H1 (cell line): ENCODE measurements around the gene UCHL1. TPM values are rescaled to one million over a fixed set of nuclear protein-coding genes. Genes with fewer than 3 reads are reported as not detected.

Experiments used
- CTCF ChIA-PET: fragments of 300-600 bp; sonication (Branson Sonifier 250); formaldehyde crosslinking; loops from one replicate; lab custom pipeline; 2021; ENCODE audit not compliant: partially characterized antibody; lab: Charles Lee
- POLR2A ChIA-PET: fragments of 300-600 bp; sonication (Branson Sonifier 250); formaldehyde crosslinking; loops from one replicate; lab custom pipeline; 2021; ENCODE audit warnings: inconsistent platforms; ENCODE audit not compliant: partially characterized antibody; lab: Charles Lee
- DNase-seq, 2 experiments: peaks; one replicate each; pipeline versions ENCODE4 v3.0.0 to v3.0.0-alpha.2; 2010 to 2022; ENCODE audit warnings: low spot score in 2 of 2, low read depth in 1 of 2, mixed read lengths in 1 of 2
- FAIRE-seq: peaks from 2 replicates; lab custom pipeline; 2011; peaks lifted over from hg19 to GRCh38; lab: Jason Lieb, UNC
- H2AFZ ChIP-seq: 2 replicates; pipeline ENCODE4 v1.8.1; 2012; ENCODE audit warnings: low read length, inconsistent platforms
- H2AK5ac ChIP-seq: 2 replicates; pipeline ENCODE4 v1.6.1; 2013; ENCODE audit warnings: low read depth, low read length
- H2BK120ac ChIP-seq: replicated peaks from 2 replicates; pipeline ENCODE3; 2013; ENCODE audit warnings: low read depth, low read length, inconsistent platforms
- H2BK12ac ChIP-seq: 2 replicates; pipeline ENCODE4 v1.6.1; 2013; ENCODE audit warnings: low read depth, low read length
- H2BK15ac ChIP-seq: 2 replicates; pipeline ENCODE4 v1.6.1; 2013; ENCODE audit warnings: low read length
- H2BK20ac ChIP-seq: 2 replicates; pipeline ENCODE4 v1.6.1; 2013; ENCODE audit warnings: low read length
- H2BK5ac ChIP-seq: 2 replicates; pipeline ENCODE4 v1.6.1; 2013; ENCODE audit warnings: low read depth, low read length
- H3K14ac ChIP-seq: 2 replicates; pipeline ENCODE4 v1.6.1; 2013; ENCODE audit warnings: inconsistent platforms; ENCODE audit not compliant: insufficient read length
- H3K18ac ChIP-seq: 2 replicates; pipeline ENCODE4 v1.6.1; 2013; ENCODE audit warnings: low read length; ENCODE audit errors: extremely low read depth
- H3K23ac ChIP-seq: 2 replicates; pipeline ENCODE4 v1.6.1; 2013; ENCODE audit warnings: inconsistent platforms; ENCODE audit not compliant: insufficient read length
- H3K23me2 ChIP-seq: 2 replicates; pipeline ENCODE4 v1.6.1; 2013; ENCODE audit warnings: low read depth, low read length
- H3K27ac ChIP-seq: 2 replicates; pipeline ENCODE4 v1.6.1; 2011; ENCODE audit warnings: low read depth, low read length, inconsistent platforms
- H3K27me3 ChIP-seq, 4 experiments: replicated peaks in 1 of 4; 1 replicate in 1 of 4; 2 replicates in 3 of 4; pipeline versions ENCODE4 v1.6.1 to v1.8.1; 2011 to 2013; ENCODE audit warnings: low read length in 3 of 4, mild to moderate bottlenecking in 3 of 4, inconsistent platforms in 2 of 4, mixed read lengths in 2 of 4, moderate library complexity in 1 of 4; ENCODE audit not compliant: control insufficient read depth in 3 of 4, insufficient read depth in 3 of 4; ENCODE audit errors: extremely low read depth in 1 of 4
- H3K36me3 ChIP-seq, 4 experiments: 2 replicates each; pipeline versions ENCODE4 v1.6.1 to v1.8.1; 2011 to 2013; ENCODE audit warnings: mild to moderate bottlenecking in 4 of 4, low read length in 3 of 4, moderate library complexity in 2 of 4, control low read depth in 1 of 4, inconsistent platforms in 1 of 4; ENCODE audit not compliant: insufficient read depth in 4 of 4, control insufficient read depth in 2 of 4
- H3K4ac ChIP-seq: replicated peaks from 2 replicates; pipeline ENCODE3; 2013; ENCODE audit warnings: low read length, low read depth, mixed read lengths, inconsistent platforms; ENCODE audit not compliant: insufficient read length
- H3K4me1 ChIP-seq, 4 experiments: replicated peaks in 1 of 4; 1 replicate in 1 of 4; 2 replicates in 3 of 4; pipeline versions ENCODE4 v1.6.1 to v1.8.1; 2011 to 2013; ENCODE audit warnings: low read length in 3 of 4, inconsistent platforms in 2 of 4, mixed read lengths in 1 of 4; ENCODE audit not compliant: insufficient read depth in 4 of 4, control insufficient read depth in 3 of 4
- H3K4me2 ChIP-seq, 2 experiments: 2 replicates each; pipeline versions ENCODE4 v1.6.1 to v1.8.1; 2011 to 2013; ENCODE audit warnings: low read depth in 2 of 2, low read length in 2 of 2, control low read depth in 1 of 2, inconsistent platforms in 1 of 2, mild to moderate bottlenecking in 1 of 2; ENCODE audit not compliant: insufficient read depth in 1 of 2
- H3K4me3 ChIP-seq, 4 experiments: fragments of 200-600, 300-600 bp in 1 of 4; sonication (generic), shearing (Covaris generic), sonication (Bioruptor Twin) in 1 of 4; 2 replicates each; pipeline versions ENCODE4 v1.5.1 to v1.8.1; 2011 to 2016; ENCODE audit warnings: low read length in 4 of 4, low read depth in 3 of 4, control low read depth in 2 of 4, inconsistent platforms in 2 of 4, mild to moderate bottlenecking in 2 of 4, mixed read lengths in 1 of 4, moderate library complexity in 1 of 4; ENCODE audit not compliant: insufficient read depth in 2 of 4; ENCODE audit errors: extremely low read depth in 1 of 4
- H3K56ac ChIP-seq: replicated peaks from 2 replicates; pipeline ENCODE3; 2013; ENCODE audit warnings: low read depth, mild to moderate bottlenecking, mixed read lengths, low read length, inconsistent platforms; ENCODE audit not compliant: insufficient read length
- H3K79me1 ChIP-seq: 2 replicates; pipeline ENCODE4 v1.6.1; 2013; ENCODE audit warnings: low read depth, low read length, control low read depth
- H3K79me2 ChIP-seq, 2 experiments: 2 replicates each; pipeline versions ENCODE4 v1.6.1 to v1.8.1; 2012 to 2013; ENCODE audit warnings: low read length in 2 of 2, mild to moderate bottlenecking in 2 of 2, inconsistent platforms in 1 of 2; ENCODE audit not compliant: insufficient read depth in 2 of 2, control insufficient read depth in 1 of 2
- H3K9ac ChIP-seq, 4 experiments: replicated peaks in 1 of 4; 1 replicate in 1 of 4; 2 replicates in 3 of 4; pipeline versions ENCODE4 v1.6.1 to v1.8.1; 2011 to 2013; ENCODE audit warnings: low read depth in 3 of 4, low read length in 3 of 4, control low read depth in 2 of 4, mild to moderate bottlenecking in 2 of 4, moderate library complexity in 2 of 4, inconsistent platforms in 1 of 4; ENCODE audit errors: extremely low read depth in 1 of 4
- H3K9me3 ChIP-seq, 2 experiments: 2 replicates each; pipeline versions ENCODE4 v1.6.1 to v1.8.1; 2012 to 2013; ENCODE audit warnings: mild to moderate bottlenecking in 2 of 2, moderate library complexity in 2 of 2, control low read depth in 1 of 2, inconsistent platforms in 1 of 2, low read depth in 1 of 2, low read length in 1 of 2, mixed read lengths in 1 of 2; ENCODE audit not compliant: insufficient read depth in 2 of 2
- H4K20me1 ChIP-seq, 2 experiments: replicated peaks in 1 of 2; 2 replicates each; pipeline versions ENCODE3 to v1.8.1; 2011 to 2013; ENCODE audit warnings: inconsistent platforms in 2 of 2, low read length in 2 of 2, mild to moderate bottlenecking in 1 of 2; ENCODE audit not compliant: insufficient read depth in 2 of 2, control insufficient read depth in 1 of 2
- H4K5ac ChIP-seq: 2 replicates; pipeline ENCODE4 v1.6.1; 2013; ENCODE audit warnings: low read length, low read depth, mixed read lengths, inconsistent platforms; ENCODE audit not compliant: insufficient read length
- H4K8ac ChIP-seq: 2 replicates; pipeline ENCODE4 v1.8.0; 2013; ENCODE audit warnings: mild to moderate bottlenecking, moderate library complexity, low read length, inconsistent platforms; ENCODE audit not compliant: insufficient read depth; ENCODE audit errors: extremely low read depth
- H4K91ac ChIP-seq: replicated peaks from 2 replicates; pipeline ENCODE3; 2013; ENCODE audit warnings: low read length, mixed read lengths, inconsistent platforms; ENCODE audit not compliant: insufficient read length
- CBX8 ChIP-seq: fragments of 300-800, 300-1000 bp; sonication (generic); IDR thresholded peaks from 2 replicates; pipeline ENCODE4 v1.7.1; 2016; ENCODE audit warnings: low read depth, low read length, borderline replicate concordance
- CHD1 ChIP-seq: IDR thresholded peaks from 2 replicates; pipeline ENCODE4 v1.6.1; 2012; ENCODE audit warnings: low read depth, low read length, improper control_type of control experiment
- CHD2 ChIP-seq: IDR thresholded peaks from 2 replicates; pipeline ENCODE4 v1.6.1; 2012; ENCODE audit warnings: low read length, improper control_type of control experiment
- FOSL1 ChIP-seq: IDR thresholded peaks from 2 replicates; pipeline ENCODE4 v1.6.1; 2011; ENCODE audit warnings: mild to moderate bottlenecking, low read depth, low read length, moderate library complexity; ENCODE audit not compliant: insufficient read depth
- HDAC6 ChIP-seq: IDR thresholded peaks from one replicate; pipeline ENCODE4 v1.7.1; 2012; ENCODE audit warnings: low read depth, mild to moderate bottlenecking, inconsistent platforms, low read length, moderate library complexity
- POLR2A ChIP-seq, 2 experiments: IDR thresholded peaks; 1 replicate in 1 of 2; 2 replicates in 1 of 2; pipeline ENCODE4 v1.6.1; 2011; ENCODE audit warnings: low read depth in 2 of 2, low read length in 2 of 2, mild to moderate bottlenecking in 2 of 2; ENCODE audit errors: control extremely low read depth in 1 of 2
- SP4 ChIP-seq: IDR thresholded peaks from 2 replicates; pipeline ENCODE4 v1.6.1; 2012; ENCODE audit warnings: low read length, inconsistent platforms
- TBP ChIP-seq: IDR thresholded peaks from 2 replicates; pipeline ENCODE4 v1.6.1; 2011; ENCODE audit warnings: low read depth, low read length, improper control_type of control experiment
- WGBS, 2 experiments: shearing (Covaris generic) in 1 of 2; methylation state at CpG; one replicate each; pipeline versions ENCODE4 v1.1.6 to v1.1.7; 2013 to 2015; ENCODE audit warnings: low lambda C conversion rate in 2 of 2, mixed read lengths in 2 of 2, inconsistent platforms in 1 of 2, low coverage in 1 of 2, missing lambda C conversion rate in 1 of 2; ENCODE audit not compliant: insufficient replicate concordance in 2 of 2, insufficient coverage in 1 of 2, insufficient read length in 1 of 2; ENCODE audit errors: extremely low coverage in 1 of 2, missing lambda C conversion rate in 1 of 2; 5-methylcytosine and 5-hydroxymethylcytosine counted together
- polyA plus RNA-seq, 7 experiments: library from polyadenylated mRNA; depleted of rRNA in 3 of 7; stranded (reverse) in 5 of 7; unstranded in 2 of 7; fragments of >200 nt in 5 of 7; fragments of 200-250 nt in 2 of 7; gene quantifications; 1 replicate in 5 of 7; 2 replicates in 1 of 7; 4 replicates in 1 of 7; pipeline versions ENCODE4 v1.2.1 to v1.2.3, GENCODE V29; 2011 to 2013; ENCODE audit warnings: missing spikeins in 2 of 7, mixed read lengths in 2 of 7
- total RNA-seq: library from RNA; stranded (reverse); fragmentation: NEBNext Ultra II Directional; extraction: Animal tissue kit (Norgen Biotek cat#: 25700); gene quantifications from 2 replicates; pipeline ENCODE4 v1.2.1, GENCODE V29; 2021
- TF ChIP-seq, protein P1 (sequence below): IDR thresholded peaks from 2 replicates; pipeline ENCODE4 v1.6.1; 2012; ENCODE audit warnings: inconsistent platforms

UCHL1 gene
- total and polyA plus RNA-seq, 2 of the 8 experiments (the other 6 are each of a cell fraction or from before 2014, with no cell fraction given): 781 to 1,717 TPM

DNA sequence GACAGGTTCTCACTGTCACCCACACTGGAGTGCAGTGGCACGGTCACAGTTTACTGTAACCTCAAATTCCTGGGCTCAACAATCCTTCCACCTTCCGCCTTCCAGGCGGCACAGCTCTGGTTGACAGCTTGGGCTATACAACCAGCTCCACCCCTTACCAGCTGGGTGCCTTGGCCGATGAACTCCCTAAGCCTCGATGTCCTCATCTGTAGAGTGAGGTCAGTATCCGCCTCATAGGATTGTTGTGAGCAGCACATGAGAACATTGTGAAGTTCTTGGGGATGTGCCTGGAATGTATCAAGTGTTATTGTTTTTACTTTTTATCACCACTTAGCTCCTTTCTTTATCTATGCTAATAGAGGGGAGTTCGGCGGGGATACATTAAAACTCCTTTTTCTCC lies 23.3 kb downstream of the UCHL1 start:
- no peak for DNase-seq
- Histone ChIP-seq H3K4ac (no peak overlapping the region), H4K20me1 (no peaks in the 10 kb centered on the region), H3K56ac (no peak overlapping the region), H2BK120ac (no peak overlapping the region), H4K91ac (no peak overlapping the region), H3K36me3 (peaks cover 0 to 4% (median 0%) of the 10 kb centered on the region in 4 experiments; a peak in 2 of 8 replicates), H3K4me2 (no peak overlapping the region), H3K27me3 (no peaks in the 10 kb centered on the region), H2BK12ac (no peak overlapping the region), H2AK5ac (no peak overlapping the region), H4K8ac (no peak overlapping the region), H2BK5ac (no peak overlapping the region), H3K27ac (no peak overlapping the region), H3K4me3 (no peak overlapping the region), H3K9ac (no peak overlapping the region), H2AFZ (no peak overlapping the region), H3K4me1 (no peaks in the 10 kb centered on the region), H3K9me3 (peaks cover 9 to 19% of the 10 kb centered on the region in 2 experiments; a peak in 3 of 4 replicates), H3K14ac (no peak overlapping the region), H3K23ac (no peak overlapping the region), H4K5ac (no peak overlapping the region), H2BK15ac (no peak overlapping the region), H3K18ac (no peak overlapping the region), H2BK20ac (no peak overlapping the region), H3K23me2 (no peaks in the 10 kb centered on the region), H3K79me2 (no peaks in the 10 kb centered on the region), H3K79me1 (no peaks in the 10 kb centered on the region)
- WGBS, 2 experiments: 91% methylated on average over 8 of the region's 8 CpGs; no CpG with 5 or more reads in 1 of the 2 experiments
- ChIA-PET POLR2A (interaction anchor here (2.1 to 3.2 kb wide), 3 partner anchors 12 to 23 kb away, joined by 10 to 25 read pairs (median 18); partner anchors contain the start of gene UCHL1), CTCF (interaction anchor here (0.7 to 8.6 kb wide), 19 partner anchors 8 to 608 kb away, joined by 3 to 107 read pairs (median 6); no protein-coding TSS in a partner anchor)
- TF ChIP-seq, protein P1, sequence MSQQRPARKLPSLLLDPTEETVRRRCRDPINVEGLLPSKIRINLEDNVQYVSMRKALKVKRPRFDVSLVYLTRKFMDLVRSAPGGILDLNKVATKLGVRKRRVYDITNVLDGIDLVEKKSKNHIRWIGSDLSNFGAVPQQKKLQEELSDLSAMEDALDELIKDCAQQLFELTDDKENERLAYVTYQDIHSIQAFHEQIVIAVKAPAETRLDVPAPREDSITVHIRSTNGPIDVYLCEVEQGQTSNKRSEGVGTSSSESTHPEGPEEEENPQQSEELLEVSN: no peak
- TF ChIP-seq FOSL1 (no peak), CHD1 (no peak), HDAC6 (no peak), CHD2 (no peak), TBP (no peak), CBX8 (no peak), SP4 (no peak), POLR2A (IDR thresholded peaks at IDR 0.05; ENCODE audit: control extremely low read depth in 1 of 2, low read depth in 2 of 2, low read length in 2 of 2) (no peak)
- no peak for FAIRE-seq
